Kidney (tissue), 14 donors: Measurements from ENCODE around the gene IRX1. TPM values are rescaled to one million over a fixed set of nuclear protein-coding genes. Genes with fewer than 3 reads are reported as not detected.

Source experiments
- DNase-seq, 5 donors: peaks; one replicate each; pipeline ENCODE4 v3.0.0-alpha.2; 2013 to 2020
- FAIRE-seq: peaks from 2 replicates; lab custom pipeline; 2012; peaks lifted over from hg19 to GRCh38; lab: Jason Lieb, UNC
- H3K27ac ChIP-seq, 2 donors: one replicate each; pipeline ENCODE4 v1.7.0; 2013; ENCODE audit warnings: low read depth in 2 of 2, low read length in 2 of 2, inconsistent platforms in 1 of 2
- H3K27me3 ChIP-seq: one replicate; pipeline ENCODE4 v1.7.1; 2013; ENCODE audit warnings: low read length, inconsistent platforms; ENCODE audit not compliant: control insufficient read depth, insufficient read depth
- H3K36me3 ChIP-seq, 3 donors: one replicate each; pipeline versions ENCODE4 v1.7.0 to v1.7.1; 2013; ENCODE audit warnings: low read length in 3 of 3, control low read depth in 1 of 3, inconsistent platforms in 1 of 3; ENCODE audit not compliant: insufficient read depth in 3 of 3, control insufficient read depth in 2 of 3
- H3K4me1 ChIP-seq, 3 donors: one replicate each; pipeline versions ENCODE4 v1.7.0 to v1.7.1; 2013; ENCODE audit warnings: low read length in 3 of 3, inconsistent platforms in 1 of 3, low read depth in 1 of 3; ENCODE audit not compliant: control insufficient read depth in 2 of 3, insufficient read depth in 2 of 3
- H3K4me3 ChIP-seq, 3 donors: one replicate each; pipeline versions ENCODE4 v1.7.0 to v1.8.1; 2013; ENCODE audit warnings: low read length in 3 of 3, control low read depth in 1 of 3, inconsistent platforms in 1 of 3
- H3K9ac ChIP-seq, 3 donors: one replicate each; pipeline versions ENCODE4 v1.7.0 to v1.7.1; 2013; ENCODE audit warnings: low read length in 3 of 3, control low read depth in 1 of 3, inconsistent platforms in 1 of 3
- H3K9me3 ChIP-seq, 3 donors: one replicate each; pipeline versions ENCODE4 v1.7.0 to v1.7.1; 2013; ENCODE audit warnings: low read length in 3 of 3, control low read depth in 1 of 3, inconsistent platforms in 1 of 3; ENCODE audit not compliant: control insufficient read depth in 2 of 3, insufficient read depth in 1 of 3
- intact Hi-C: fragments of 100-400 bp; cut with DNase I; formaldehyde crosslinking; loops from one replicate; pipeline ENCODE4 v1.11.1; 2022
- polyA plus RNA-seq: library from polyadenylated mRNA; stranded (reverse); fragments of 350-450 nt; fragmentation: Illumina TruSeq; extraction: RNeasy Lipid Tissue Mini Kit (QIAGEN cat#74804); gene quantifications from one replicate; pipeline ENCODE4 v1.2.3, GENCODE V29; 2014; ENCODE audit warnings: low read depth, low replicate concordance; ENCODE audit not compliant: insufficient read depth
- total RNA-seq: library from RNA; stranded (reverse); fragmentation: NEBNext Ultra II Directional; extraction: Animal tissue kit (Norgen Biotek cat#: 25700); gene quantifications from one replicate; pipeline ENCODE4 v1.2.1, GENCODE V29; 2021
- TF ChIP-seq, protein P1 (sequence below): IDR thresholded peaks from 3 replicates; pipeline ENCODE4 v1.5.1; 2012; ENCODE audit warnings: mild to moderate bottlenecking, moderate library complexity, borderline replicate concordance; ENCODE audit not compliant: insufficient read depth; ENCODE audit errors: extremely low read depth
- donor health status: control.
- donor health status: control.
- donor health status: control.
- donor health status: control.
- donor health status: control.
- donor health status: DM: yes; HTN: yes; CAD: no.
- donor health status: Normal renal cell carcinoma (clear cell type).

IRX1 gene
- total and polyA plus RNA-seq, 2 donors from 2014 or later: 17.3 to 62.0 TPM

DNA sequence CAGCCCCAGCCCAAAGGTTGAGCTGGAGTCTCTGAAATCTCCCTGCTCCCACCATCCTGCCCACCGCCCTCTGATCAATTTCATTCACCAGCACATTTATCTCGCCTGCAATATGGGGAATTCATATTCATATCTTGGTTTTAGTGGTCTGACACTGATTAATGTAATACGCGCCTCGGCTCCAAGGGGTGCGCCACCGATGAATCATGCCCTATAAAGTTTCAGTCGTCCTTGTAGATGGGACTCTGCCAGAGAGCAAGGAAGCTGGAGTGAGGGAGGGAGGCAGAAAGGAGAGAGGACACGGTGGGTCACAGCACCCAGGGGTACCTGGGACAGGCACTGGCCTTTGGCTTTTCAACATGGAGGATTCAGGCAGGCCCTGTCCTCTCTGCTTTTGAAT is 8.9 kb downstream of the IRX1 start:
- DNase-seq (no peak), FAIRE-seq (no peak)
- H3K4me1 ChIP-seq: no peaks in the 10 kb centered on the region
- H3K9me3 ChIP-seq: no peaks in the 10 kb centered on the region
- H3K4me3 ChIP-seq: no peak overlapping the region
- intact Hi-C loops: no loop called here
- H3K27me3 ChIP-seq: peaks cover 58% of the 10 kb centered on the region
- peak overlapping the region in 1 of 2 donors; percentile 57 for H3K27ac ChIP-seq
- TF ChIP-seq, protein P1, sequence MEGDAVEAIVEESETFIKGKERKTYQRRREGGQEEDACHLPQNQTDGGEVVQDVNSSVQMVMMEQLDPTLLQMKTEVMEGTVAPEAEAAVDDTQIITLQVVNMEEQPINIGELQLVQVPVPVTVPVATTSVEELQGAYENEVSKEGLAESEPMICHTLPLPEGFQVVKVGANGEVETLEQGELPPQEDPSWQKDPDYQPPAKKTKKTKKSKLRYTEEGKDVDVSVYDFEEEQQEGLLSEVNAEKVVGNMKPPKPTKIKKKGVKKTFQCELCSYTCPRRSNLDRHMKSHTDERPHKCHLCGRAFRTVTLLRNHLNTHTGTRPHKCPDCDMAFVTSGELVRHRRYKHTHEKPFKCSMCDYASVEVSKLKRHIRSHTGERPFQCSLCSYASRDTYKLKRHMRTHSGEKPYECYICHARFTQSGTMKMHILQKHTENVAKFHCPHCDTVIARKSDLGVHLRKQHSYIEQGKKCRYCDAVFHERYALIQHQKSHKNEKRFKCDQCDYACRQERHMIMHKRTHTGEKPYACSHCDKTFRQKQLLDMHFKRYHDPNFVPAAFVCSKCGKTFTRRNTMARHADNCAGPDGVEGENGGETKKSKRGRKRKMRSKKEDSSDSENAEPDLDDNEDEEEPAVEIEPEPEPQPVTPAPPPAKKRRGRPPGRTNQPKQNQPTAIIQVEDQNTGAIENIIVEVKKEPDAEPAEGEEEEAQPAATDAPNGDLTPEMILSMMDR: no peak
- no peak overlapping the region for H3K9ac ChIP-seq
- no peaks in the 10 kb centered on the region for H3K36me3 ChIP-seq

DNA sequence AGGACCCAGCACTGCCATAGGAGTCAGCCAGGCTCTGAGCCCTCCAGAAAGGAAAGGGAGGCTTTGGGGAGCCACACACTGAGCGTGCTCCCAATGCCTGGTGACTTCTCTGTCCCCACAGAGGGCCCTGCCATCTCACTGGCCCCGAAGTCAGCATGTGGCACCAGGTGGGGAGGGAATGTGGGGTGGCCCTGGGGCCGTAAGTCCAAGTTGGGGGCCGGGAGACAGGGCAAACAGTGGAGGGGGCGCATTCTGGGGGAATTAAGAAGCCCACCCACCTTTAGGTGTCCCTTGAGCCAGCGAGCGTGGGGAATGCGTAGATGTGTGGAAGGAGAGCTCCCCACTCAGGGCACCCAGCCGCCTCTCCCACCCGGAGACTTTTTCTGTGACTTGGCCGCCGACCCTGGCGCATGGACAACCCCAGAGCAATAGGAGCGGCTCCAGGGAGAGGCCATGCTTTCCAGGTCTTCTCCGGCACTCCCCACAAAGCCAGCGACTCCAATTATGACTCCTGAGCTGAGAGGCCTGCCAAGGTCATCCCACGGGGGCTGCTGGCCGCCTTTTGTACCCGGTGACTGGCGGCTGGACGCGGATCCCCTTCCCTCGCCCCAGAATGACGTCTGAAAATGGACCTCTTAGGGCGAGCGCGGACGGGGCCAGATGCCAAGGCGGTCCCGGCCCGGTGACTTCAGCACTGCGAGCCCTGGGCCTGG is 9.8 kb downstream of the IRX1 start:
- FAIRE-seq (no peak), DNase-seq (no peak)
- H3K27me3 ChIP-seq: peaks cover 54% of the 10 kb centered on the region
- H3K4me1 ChIP-seq: no peaks in the 10 kb centered on the region
- H3K9ac ChIP-seq: no peak overlapping the region
- intact Hi-C loops: no loop called here
- H3K36me3 ChIP-seq: no peaks in the 10 kb centered on the region
- H3K4me3 ChIP-seq: no peak overlapping the region
- TF ChIP-seq, protein P1: no peak
- H3K27ac ChIP-seq: peak overlapping the region in 1 of 2 donors; percentile 57
- H3K9me3 ChIP-seq: no peaks in the 10 kb centered on the region

DNA sequence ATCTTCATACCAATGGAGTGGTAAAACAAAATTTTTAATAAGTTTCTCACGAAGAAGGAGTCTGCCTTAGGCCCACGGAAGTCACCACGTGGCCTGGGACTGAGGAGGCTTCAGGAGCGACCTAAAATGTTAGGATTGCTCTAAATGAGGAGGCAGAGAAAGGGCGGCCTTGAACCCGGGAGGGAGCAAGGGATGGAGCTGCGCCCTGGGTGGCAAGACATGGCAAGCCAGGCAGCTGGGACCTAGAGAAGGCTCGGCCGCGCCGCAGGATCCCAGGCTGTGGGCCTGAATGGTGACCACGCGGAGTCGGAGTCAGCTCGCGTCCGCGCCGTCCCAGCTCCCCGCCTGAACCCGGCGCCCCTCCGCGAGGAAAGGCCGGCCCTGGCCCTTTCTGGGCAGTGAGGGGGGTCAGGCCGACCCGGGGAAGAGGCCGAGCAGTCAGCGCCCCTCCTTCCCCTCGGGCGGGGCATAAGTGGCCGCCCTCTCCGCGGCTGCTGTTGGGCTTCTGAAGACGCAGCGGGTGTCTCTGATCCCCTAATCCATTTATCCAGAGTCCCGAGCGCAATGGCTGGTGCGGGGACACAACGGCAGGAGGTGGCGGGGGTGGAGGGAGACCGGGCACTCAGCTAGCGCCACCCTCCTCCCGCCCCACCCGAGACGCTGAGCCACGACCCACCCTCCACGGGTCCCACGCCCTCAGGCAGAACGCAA is 10.6 kb downstream of the IRX1 start:
- Histone ChIP-seq H3K4me3 (no peak overlapping the region), H3K27ac (no peak overlapping the region), H3K4me1 (no peaks in the 10 kb centered on the region), H3K9ac (no peak overlapping the region), H3K9me3 (no peaks in the 10 kb centered on the region), H3K36me3 (no peaks in the 10 kb centered on the region), H3K27me3 (peaks cover 50% of the 10 kb centered on the region)
- TF ChIP-seq, protein P1: no peak
- DNase-seq: peak in 1 of 5 donors; percentile 25
- FAIRE-seq: no peak
- intact Hi-C loops: no loop called here
